Naive thymus-derived CD8-positive, alpha-beta T cell (primary cell): ENCODE results near the gene KISS1. TPM values are rescaled to one million over a fixed set of nuclear protein-coding genes. Genes with fewer than 3 reads are reported as not detected.

Experiments used
- polyA plus RNA-seq, 3 donors: library from polyadenylated mRNA; unstranded; fragments of 300-500 nt; fragmentation: Illumina TruSeq; gene quantifications; one replicate each; pipeline ENCODE4 v1.2.3, GENCODE V29; 2021
- total RNA-seq, 8 experiments: library from RNA in 2 of 8; stranded (reverse) in 2 of 8; gene quantifications; one replicate each; pipeline ENCODE4 v1.2.3 and lab custom pipeline; 2021 to 2026

The KISS1 gene
- total and polyA plus RNA-seq, 5 experiments from 2014 or later = not detected

Other genes with a start within 250 kb of the KISS1 start
- under 1 TPM; 0.29 to 0.77 TPM for gene SOX13, start 123.4 kb downstream of the KISS1 start, total RNA-seq
- under 1 TPM in 2 of 3 donors, not detected in 1; 0.32 to 0.50 TPM for gene SOX13, start 123.4 kb downstream of the KISS1 start, polyA plus RNA-seq
- 1 to 10 TPM; 4.2 to 5.2 TPM for gene ETNK2, start 44.4 kb downstream of the KISS1 start, total RNA-seq
- gene ETNK2, start 44.4 kb downstream of the KISS1 start, polyA plus RNA-seq = 1 to 10 TPM; 3.8 to 4.2 (median 4.2) TPM
- not detected for gene REN, start 30.2 kb downstream of the KISS1 start, total RNA-seq
- gene REN, start 30.2 kb downstream of the KISS1 start, polyA plus RNA-seq = not detected
- not detected for gene GOLT1A, start 17.5 kb upstream of the KISS1 start, total RNA-seq
- under 1 TPM; 0.32 to 0.88 (median 0.79) TPM for gene GOLT1A, start 17.5 kb upstream of the KISS1 start, polyA plus RNA-seq
- 1 to 10 TPM; 1.2 to 2.0 TPM for gene PLEKHA6, start 163.4 kb upstream of the KISS1 start, total RNA-seq
- under 1 TPM in 1 of 3 donors, not detected in 2; 0.02 TPM for gene PLEKHA6, start 163.4 kb upstream of the KISS1 start, polyA plus RNA-seq
- 10 to 100 TPM; 80.7 to 87.3 TPM for gene PPP1R15B, start 215.3 kb upstream of the KISS1 start, total RNA-seq
- 10 to 100 TPM; 14.2 to 20.8 (median 17.7) TPM for gene PPP1R15B, start 215.3 kb upstream of the KISS1 start, polyA plus RNA-seq